GM21528 (cell line): Measurements from ENCODE around the gene PRKACB.
A peak's percentile ranks its signal among the peaks of the same experiment; 100 is the strongest.
"Not testable (repeated sequence)": the region's sequence is repeated elsewhere in the genome, so short reads cannot be mapped to it uniquely, and the experiment has no call there.

Experiments
- ATAC-seq: cut with Tn5 transposase; IDR thresholded peaks from one replicate; pipeline ENCODE4 v1.9.1; 2021; ENCODE audit warnings: mild to moderate bottlenecking, moderate library complexity; ENCODE audit not compliant: unreplicated experiment, low FRiP score

Gene PRKACB

DNA sequence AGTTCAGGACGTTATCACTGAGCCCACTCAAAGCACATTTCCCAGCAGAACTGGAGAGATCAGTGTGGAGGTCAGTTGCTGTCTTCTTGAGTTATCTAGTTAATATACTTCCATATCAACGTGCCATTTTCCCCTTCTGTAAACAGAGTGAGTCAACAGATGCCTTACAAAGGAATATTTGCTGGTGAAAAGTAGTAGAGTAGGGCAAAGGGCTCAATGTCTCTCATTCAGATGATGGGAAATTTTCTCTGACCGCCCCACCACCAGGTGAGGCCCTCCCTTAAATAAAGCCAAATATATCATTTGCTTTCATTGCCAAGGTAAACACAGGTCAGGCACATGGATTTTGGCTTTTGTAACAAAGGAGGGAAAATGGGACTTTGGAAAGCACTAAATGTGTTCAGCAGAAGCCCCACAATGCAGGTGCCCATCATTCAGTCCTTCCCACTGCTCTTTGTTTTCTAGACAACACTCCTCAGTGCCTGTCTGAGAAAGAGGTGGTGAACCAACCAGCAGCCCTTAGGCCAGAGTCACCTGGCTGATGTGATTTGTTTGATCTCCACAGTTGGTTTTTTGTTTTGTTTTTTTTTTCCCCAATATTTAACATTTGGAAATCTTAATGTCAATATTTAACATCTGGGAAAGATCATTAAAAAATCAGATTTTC is 116.9 kb downstream of the PRKACB start:
- ATAC-seq: no peak

DNA sequence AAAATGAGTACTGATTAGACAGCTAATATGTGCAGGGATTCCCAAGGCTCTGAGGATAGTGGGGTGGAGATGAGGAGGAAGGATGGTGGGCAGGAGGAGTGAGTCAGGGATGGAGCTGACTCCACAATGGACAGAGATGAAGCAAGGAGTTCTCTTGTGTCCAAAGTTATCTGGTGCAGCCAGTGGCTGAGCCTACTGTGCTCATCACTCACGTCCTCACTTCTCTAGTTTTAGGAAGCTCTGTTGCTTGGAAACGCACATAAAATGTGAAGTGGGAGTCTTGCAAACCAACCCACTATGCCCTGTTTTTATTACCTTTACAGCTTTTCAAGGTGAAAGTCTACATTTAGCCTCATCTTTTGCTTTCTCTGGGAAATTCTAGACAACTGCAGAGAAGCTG is 120.9 kb downstream of the PRKACB start:
- no peak for ATAC-seq

DNA sequence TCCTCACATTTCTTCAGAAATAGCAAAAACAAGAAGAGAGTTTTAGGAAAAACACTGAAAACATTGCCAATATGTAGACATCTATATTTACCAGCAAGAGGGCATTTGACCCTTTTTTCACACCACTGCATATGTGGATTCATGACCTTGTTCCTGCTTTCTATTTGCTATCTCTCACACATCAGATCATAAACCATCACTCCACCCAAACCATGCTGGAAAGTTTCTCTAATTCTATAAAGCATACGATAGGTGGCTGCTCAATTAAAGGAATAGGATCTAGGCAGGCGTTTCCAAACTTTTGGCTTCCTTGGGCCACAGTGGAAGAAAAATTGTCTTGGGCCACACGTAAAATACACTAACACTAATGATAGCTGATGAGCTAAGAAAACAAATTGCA is 121.8 kb downstream of the PRKACB start:
- ATAC-seq: no peak

DNA sequence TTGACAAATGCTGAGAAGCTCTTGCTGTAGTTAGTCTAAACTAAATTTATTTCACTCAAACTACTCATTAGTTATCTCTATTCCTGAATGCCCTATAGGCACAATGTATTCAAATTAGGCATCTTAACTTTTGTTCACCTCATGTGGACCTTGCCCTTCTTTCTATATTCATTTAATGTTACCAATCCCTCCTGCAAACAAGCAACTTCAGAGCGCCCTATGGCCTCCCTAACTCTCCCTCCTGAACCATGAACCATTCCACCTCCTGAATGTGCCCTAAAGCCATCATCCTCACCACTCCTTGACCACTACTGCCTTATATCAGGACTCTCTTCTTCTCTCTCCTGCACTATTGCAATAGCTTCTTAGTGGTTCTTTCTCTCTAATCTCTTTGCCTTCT is 122.7 kb downstream of the PRKACB start:
- no peak for ATAC-seq

DNA sequence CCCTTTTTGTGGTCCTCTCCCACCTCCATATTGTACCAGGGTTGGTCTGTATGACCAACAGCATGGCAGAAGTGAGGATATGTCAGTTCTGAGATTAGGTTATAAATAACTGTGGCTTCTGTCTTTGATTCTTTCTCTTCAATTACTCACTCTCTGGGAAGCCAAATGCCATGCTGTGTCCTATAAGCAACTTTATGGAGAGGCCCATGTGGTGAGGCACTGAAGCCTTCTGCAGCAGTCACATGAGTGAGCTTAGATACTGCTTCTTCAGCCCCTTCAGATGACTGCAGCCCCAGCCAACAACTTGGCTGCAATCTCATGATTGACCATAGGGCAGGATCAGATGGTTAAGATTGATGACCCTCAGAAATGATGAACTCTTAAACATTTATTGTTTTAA is 123.4 kb downstream of the PRKACB start:
- no peak for ATAC-seq

DNA sequence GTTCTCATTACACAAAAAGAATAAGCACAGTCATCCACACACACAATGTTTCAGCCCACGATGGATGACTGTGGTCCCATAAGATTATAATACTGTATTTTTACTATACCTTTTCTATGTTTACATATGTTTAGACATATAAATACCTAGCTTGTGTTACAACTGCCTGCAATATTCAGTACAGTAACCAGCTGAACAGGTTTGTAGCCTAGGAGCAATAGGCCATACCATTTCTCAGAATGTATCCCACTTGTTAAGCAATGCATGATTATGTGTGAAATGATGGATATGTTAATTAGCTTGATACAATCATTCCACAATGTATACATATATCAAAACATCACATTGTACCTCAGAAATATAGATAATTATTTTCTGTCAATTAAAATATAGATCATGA is 124.3 kb downstream of the PRKACB start:
- ATAC-seq: no peak

DNA sequence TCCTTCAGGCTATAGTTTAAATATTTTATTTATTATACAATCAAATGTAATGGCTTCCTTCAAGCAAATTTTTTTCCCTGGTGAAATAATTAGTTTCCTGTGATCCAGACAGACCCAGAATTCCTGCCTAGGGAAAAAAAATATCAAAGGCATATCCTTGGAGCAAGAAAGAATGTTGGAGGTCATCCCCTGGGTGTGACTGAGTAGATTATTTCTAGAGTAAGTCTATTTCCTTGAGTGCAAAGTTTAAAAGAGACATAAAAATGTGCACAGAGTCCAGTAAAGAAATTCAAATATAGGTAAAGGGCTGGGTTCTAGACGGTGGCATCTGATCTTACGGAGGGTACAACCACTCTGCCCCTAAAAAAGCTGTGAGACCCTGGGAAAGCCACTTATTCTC is 125.2 kb downstream of the PRKACB start:
- no peak for ATAC-seq

DNA sequence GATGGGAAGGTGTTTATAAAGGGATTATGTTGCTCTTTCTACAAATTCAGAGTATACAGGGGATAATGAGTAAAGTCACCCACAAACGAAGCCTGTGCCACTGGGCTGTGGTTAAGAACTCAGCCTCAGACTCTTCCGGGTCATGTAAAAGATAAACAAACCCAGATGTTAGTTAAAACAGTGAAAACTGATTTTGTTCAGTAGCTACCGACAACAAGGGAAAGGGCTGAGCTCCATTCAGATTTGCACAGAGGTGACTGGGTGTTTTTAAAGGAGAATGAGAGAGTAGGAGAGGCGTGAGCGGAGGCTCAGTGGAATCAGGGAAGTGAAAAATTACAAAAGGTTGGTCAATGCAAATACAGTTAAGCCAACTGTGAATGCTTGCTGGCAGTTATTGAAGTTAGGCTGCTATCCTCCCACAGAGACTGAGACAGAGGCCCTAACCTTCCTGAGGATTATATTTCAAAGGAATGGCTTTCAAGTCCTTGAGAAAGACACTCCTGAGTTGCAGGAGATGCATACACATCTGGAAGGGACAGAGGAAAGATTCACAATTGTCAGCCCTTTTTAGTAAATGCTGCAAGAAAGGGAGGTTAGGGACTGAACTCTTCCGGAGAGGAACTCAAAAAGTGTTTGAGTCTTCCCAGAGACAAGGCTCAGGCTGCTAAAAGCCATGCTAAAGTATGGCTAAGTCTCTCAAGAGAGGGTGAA is 127.5 kb downstream of the PRKACB start:
- ATAC-seq: peak; percentile 99

DNA sequence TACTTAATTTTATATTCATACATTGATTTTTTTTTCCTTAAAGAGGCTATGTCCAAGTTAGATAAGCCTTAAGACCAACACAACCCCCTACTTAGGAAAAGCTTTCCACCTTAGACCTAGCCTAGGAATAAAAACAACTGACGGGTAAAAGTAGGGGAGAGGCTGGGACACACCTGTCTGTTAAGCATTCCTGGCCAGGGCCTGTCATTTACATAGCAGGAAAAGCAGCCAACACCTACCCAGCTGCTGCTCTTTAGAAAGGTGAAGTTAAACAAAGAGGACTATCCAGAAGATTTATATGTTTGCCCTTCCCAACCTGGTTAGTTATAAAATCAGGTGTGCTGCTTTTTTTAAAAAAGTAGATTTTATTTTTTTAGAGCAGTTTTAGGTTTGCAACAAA is 128.3 kb downstream of the PRKACB start:
- ATAC-seq: no peak

DNA sequence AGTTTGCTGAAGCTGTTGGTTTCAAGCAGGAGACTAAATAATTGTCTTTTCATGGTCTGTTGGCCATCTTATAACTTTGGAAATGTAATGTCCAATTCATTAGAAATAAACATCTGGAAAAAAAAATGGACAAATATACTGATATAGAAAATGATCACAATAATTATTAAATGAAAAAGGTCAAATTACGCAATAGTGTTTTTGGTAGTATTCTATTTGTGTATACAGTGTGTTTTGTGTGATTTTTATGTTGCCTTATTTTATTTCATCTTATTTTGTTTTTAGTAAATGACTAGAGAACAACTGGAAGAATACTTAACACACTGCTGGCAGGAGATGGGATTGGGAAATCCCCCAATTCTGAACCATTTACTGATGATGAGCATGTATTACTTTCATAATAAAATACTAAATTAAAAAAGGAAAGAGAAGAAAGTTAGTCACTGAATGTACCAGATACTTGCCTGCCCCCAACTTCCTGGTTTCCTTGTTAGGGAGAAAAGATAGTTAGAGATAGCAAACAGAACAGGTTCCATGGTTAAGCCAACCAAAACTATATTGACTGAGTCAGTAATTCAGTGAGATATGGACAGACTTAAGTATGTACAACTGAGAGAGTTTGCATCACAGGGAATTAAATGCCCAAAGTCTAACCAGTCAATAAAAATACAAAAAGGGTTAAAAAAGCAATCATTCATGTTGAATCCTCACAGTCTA is 133.4 kb downstream of the PRKACB start:
- ATAC-seq: no peak

DNA sequence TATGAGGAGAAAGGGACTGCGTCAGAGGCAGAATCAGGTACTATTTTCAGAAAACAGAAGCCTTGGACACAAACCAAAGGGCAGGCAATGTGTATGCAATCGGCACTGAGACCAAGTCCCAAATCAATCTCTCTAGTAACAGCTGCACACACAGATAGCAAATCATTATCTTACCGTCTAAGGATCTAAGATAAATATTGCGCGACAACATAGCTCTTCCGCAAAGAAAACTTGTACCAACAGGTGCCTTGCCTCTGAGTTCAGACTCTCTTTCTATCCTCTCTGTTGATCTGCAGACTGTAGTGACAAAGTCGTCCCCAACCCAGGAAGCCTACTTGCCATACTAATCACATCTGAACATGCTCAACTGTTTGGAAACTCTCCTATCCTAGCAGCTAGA is 134.8 kb downstream of the PRKACB start:
- no peak for ATAC-seq

DNA sequence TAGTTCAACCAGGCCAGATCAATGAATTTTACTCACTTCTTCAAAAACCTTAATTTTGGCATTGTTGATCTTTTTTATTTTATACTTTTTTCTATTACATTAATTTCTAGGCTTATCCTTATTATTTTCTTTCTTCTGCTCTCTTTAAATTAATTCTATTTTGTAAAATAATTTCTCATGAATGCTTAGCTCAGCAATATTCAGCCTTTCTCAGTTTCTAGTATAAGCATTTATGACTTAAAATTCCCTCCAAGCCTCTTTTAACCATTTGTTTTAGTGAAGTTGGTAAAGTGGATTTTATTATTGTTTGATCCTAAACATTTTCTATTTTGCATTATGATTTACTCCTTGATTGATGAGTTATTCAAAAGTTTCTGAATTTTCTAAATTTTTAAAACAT is 136.8 kb downstream of the PRKACB start:
- ATAC-seq: no peak

DNA sequence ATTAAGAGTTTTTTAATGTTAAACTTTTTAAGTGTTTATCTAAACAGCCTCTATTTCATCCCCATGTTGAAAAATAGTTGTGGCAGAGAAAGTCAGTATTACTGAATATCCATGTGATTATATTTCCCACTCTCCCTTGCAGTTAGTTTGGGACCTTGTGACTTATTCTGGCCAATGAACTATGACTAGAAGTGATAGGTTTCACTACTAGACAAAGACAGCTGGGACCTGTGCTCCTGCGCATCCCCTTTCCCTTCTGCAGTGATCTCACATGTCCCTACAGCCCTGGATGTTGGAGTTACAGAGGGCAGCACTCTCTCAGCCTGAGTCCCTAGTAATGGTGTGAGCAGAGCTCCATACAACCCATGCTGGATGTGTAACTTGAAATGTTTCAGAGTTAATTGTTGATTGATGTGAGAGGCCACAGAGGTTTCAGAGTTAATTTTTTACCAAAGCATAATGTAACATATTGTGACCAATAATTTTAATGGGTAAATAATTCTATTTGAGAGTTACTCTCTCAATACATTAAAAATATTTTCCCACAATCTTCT is 138.8 kb downstream of the PRKACB start:
- ATAC-seq: no peak

DNA sequence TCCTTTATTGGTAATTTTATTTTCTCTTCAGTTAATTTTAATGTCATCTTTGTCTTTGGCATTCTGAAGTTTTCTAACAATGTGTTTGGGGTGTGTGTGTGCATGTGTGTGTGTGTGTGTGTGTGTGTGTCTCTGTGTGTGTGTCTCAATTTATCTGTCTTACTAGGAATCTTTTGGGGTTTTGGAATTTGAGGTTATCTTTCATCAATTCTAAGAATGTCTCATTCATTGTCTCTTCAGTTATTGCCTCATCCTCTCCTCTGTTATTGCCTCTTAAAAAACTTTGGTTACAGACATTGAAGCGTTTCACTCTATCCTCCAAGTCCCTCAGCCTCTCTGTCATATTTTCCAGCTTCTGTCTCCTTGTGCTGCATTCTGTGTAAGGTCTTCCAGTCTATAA is 139.3 kb downstream of the PRKACB start:
- no peak for ATAC-seq

DNA sequence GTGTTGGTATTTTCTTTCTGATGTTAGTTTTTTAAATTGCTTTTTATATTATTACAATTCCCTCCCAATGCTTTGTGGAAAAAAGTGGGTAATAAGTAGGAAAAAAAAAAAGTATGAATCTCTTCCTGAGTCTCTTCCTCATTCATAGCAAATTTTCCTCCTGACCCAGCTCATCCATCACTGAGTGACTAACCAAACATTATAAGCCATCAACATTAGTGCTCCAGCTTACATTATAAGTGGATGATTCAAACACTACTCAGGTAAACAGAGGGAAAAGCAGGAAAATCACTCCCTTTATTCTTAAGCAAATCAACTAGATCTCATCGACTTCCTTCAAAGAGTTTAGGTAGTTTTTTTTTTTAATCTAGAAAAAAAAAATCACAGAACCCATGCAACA is 142.0 kb downstream of the PRKACB start:
- no peak for ATAC-seq

DNA sequence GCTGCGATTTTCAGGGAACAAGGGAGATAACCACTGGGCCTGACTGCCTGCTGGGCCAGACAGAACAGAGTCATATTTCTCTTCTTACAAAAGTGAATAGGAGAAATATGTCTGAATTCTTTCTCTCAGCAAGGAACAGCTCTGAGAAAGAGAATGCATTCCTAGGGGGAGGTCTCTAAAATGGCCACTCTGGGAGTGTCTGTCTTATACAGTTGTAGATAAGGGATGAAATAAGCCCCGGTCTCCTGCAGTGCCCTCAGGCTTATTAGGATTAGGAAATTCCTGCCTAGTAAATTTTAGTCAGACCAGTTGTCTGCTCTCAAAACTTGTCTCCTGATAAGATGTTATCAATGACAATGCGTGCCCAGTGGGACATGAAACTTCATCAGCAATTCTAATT is 143.3 kb downstream of the PRKACB start:
- ATAC-seq: not testable (repeated sequence)
